ENCODE data around the gene BBOF1.
"Not testable (repeated sequence)": the region's sequence is repeated elsewhere in the genome, so short reads cannot be mapped to it uniquely, and the experiment has no call there.

The BBOF1 gene

DNA sequence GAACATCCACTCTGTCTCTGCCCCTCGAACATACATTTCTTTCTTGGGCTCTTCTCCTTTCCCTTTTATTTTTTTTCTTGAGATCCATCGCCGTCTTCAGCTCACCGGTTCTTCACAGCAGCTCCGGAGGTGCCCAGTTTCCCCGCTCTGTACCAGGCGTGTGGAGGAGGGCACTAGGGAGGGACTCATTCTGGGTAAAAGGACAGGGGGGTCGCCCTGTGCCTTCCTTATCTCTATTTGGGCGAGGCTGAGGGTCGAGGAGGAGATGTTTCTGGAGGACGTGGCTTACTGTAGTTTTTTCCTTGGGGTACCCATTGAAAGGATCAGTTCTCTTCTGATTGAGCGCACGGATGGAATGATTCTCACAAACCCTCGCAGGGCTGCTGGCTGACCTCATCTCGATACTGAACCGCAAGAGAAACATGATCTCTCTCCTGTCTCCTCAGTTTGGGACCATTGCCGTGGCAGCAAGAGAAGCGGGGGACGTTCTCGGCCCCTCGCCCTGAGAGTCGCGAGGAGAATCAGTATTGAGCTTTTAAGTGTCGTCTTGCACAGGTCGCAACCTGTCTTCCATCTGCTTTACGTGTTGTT is 66.0 kb downstream of the BBOF1 start:
- no peak for DNase-seq
- intact Hi-C loops (cut with DNase I), result loop anchor here (2.0 to 10.0 kb wide), 2 partner anchors 66 to 410 kb away; partner anchors contain the start of genes BBOF1, ENTPD5, ISCA2 and NPC2

DNA sequence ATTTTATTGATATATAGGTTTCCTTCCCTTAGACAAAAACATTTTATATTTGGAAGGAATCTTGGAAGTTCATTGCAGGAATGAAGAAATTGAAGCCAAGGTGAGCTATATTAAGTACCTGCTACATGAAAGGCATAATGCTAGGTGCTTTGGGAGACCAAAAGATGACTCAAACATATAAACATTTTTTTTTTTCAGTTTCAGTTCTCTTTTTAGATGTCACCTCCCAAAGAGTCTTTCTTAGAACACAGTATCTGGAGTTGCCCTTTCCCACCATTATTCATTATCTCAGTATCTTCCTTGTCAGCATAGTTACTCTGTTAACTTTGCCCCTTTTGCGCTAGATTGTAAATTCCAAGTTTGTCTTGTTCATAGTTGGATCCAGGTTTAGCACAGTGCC is 66.7 kb downstream of the BBOF1 start:
- intact Hi-C loops (cut with DNase I), result loop anchor here (2.0 to 10.0 kb wide), 2 partner anchors 67 to 409 kb away; partner anchors contain the start of genes BBOF1, ENTPD5, ISCA2 and NPC2
- DNase-seq, result no peak

DNA sequence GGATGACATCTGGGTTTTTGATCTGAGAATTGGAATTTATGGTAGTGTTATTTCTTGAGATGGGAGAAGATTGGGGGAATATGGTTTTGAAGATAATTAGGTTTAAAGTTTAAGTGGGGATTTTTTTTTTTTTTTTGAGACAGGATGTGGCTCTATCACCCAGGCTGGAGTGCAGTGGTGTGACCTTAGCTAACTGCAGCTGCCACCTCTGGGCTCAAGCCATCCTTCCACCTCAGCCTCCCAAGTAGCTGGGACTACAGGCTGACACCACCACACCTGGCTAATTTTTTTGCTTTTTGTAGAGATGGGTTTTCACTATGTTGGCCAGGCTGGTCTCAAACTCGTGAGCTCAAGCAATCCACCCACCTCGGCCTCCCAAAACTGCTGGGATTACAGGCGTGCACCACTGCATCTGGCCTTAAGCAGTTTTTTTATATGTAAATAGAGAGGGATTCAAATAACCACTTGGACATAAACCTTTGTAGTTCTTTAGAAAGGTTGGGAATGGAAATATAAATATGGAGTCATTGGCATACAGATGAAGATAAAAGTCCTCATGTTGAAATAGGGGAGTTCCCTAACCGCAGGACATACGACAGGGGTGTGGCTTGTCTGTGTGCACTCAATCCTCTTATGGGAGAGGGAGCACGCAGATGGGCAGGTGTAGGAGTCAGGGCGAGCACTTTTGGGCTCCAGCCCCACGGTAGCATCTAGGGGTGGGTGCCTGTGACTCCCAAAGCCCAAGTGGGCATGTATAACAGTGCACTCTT is 70.3 kb downstream of the BBOF1 start:
- no peak for DNase-seq
- intact Hi-C loops (cut with DNase I), result loop anchor here (10.0 kb wide), 1 partner anchor 405 kb away; the partner anchor contains the start of genes ISCA2 and NPC2

GRCh38 chr14:74105381-74105780 is 86.2 kb downstream of the BBOF1 start:
- intact Hi-C loops (cut with DNase I), result no loop called here
- no peak for DNase-seq

DNA sequence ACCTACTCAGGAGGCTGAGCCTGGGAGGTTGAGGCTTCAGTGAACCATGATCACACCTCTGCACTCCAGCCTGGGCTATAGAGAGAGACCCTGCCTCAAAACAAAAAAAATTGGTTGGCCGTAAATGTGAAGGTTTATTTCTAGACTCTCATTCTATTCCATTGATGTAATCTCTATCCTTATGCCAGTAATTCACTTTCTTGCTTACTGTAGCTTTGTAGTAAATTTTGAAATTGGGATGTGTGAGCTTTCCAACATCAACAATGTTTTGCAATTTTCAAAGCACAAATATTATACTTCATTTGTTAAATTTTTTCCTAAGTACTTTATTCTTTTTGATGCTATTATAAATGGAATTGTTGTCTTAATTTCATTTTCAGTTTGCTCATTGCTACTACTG is 90.2 kb downstream of the BBOF1 start:
- DNase-seq, result no peak
- intact Hi-C loops (cut with DNase I), result no loop called here

- intact Hi-C loops (cut with DNase I), result loop anchor here (1.0 kb wide), 1 partner anchor 140 kb away; no protein-coding TSS in a partner anchor
- DNase-seq, result not testable (repeated sequence)
These were observed 92.5 kb downstream of the BBOF1 start for GRCh38 chr14:74111395-74112216.

Data from posterior cingulate gyrus (tissue), 11 donors.